Natural killer cell (primary cell): Measurements from ENCODE around the gene CACNB2. TPM values are rescaled to one million over a fixed set of nuclear protein-coding genes. Genes with fewer than 3 reads are reported as not detected.

Source experiments
- ATAC-seq, 3 donors: fragments of 150-1000 bp in 2 of 3; fragments of 200-7000 bp in 1 of 3; cut with Tn5 transposase; 1 replicate in 1 of 3; 2 replicates in 2 of 3; pipeline ENCODE4 v1.10.0; 2021; ENCODE audit warnings: mild to moderate bottlenecking in 2 of 3, moderate library complexity in 2 of 3
- DNase-seq, 2 donors: peaks; one replicate each; pipeline versions ENCODE4 v3.0.0 to v3.0.0-alpha.2; 2013 to 2021; ENCODE audit warnings: mixed read lengths in 1 of 2
- H3K27ac ChIP-seq: one replicate; pipeline ENCODE4 v1.5.1; 2013; ENCODE audit warnings: mild to moderate bottlenecking, low read length
- H3K27me3 ChIP-seq: one replicate; pipeline ENCODE4 v1.6.1; 2013; ENCODE audit warnings: low read length; ENCODE audit not compliant: control insufficient read depth, insufficient read depth
- H3K36me3 ChIP-seq: one replicate; pipeline ENCODE4 v1.6.1; 2013; ENCODE audit warnings: low read length; ENCODE audit not compliant: control insufficient read depth, insufficient read depth
- H3K4me1 ChIP-seq: one replicate; pipeline ENCODE4 v1.6.1; 2013; ENCODE audit warnings: low read length; ENCODE audit not compliant: control insufficient read depth, insufficient read depth
- H3K4me3 ChIP-seq: one replicate; pipeline ENCODE4 v1.5.1; 2013; ENCODE audit warnings: low read length
- H3K9me3 ChIP-seq: one replicate; pipeline ENCODE4 v1.6.1; 2013; ENCODE audit warnings: low read length; ENCODE audit not compliant: control insufficient read depth, insufficient read depth
- H3K27ac Mint-ChIP-seq, 2 donors: one replicate each; pipeline ENCODE4 v1.8.0; 2022; ENCODE audit warnings: mild to moderate bottlenecking in 2 of 2, mixed read lengths in 2 of 2, moderate library complexity in 1 of 2
- H3K27me3 Mint-ChIP-seq, 2 donors: one replicate each; pipeline ENCODE4 v1.8.0; 2022; ENCODE audit warnings: low read depth in 2 of 2, mixed read lengths in 2 of 2
- H3K36me3 Mint-ChIP-seq: one replicate; pipeline ENCODE4 v1.8.0; 2022; ENCODE audit warnings: mixed read lengths
- H3K4me1 Mint-ChIP-seq, 2 donors: one replicate each; pipeline ENCODE4 v1.8.0; 2022; ENCODE audit warnings: mixed read lengths in 2 of 2
- H3K4me3 Mint-ChIP-seq: one replicate; pipeline ENCODE4 v1.8.0; 2022; ENCODE audit warnings: mild to moderate bottlenecking, moderate library complexity, mixed read lengths
- H3K9me3 Mint-ChIP-seq, 2 donors: one replicate each; pipeline ENCODE4 v1.8.0; 2022; ENCODE audit warnings: mixed read lengths in 2 of 2
- WGBS: methylation state at CpG from one replicate; pipeline ENCODE4 v1.1.7; 2013; ENCODE audit warnings: missing lambda C conversion rate; ENCODE audit not compliant: insufficient coverage; 5-methylcytosine and 5-hydroxymethylcytosine counted together
- intact Hi-C: fragments of 100-400 bp; cut with micrococcal nuclease; formaldehyde crosslinking; loops from one replicate; pipeline ENCODE4 v1.14.2; 2022
- total RNA-seq, 4 donors: library from RNA; stranded (reverse); fragments of 120-200 nt in 1 of 4; gene quantifications; one replicate each; pipeline versions ENCODE4 v1.2.3 to v1.2.4, GENCODE V29; 2013 to 2022
- TF ChIP-seq, protein P1 (sequence below): fragments of 200-600 bp; IDR thresholded peaks from one replicate; pipeline ENCODE4 v1.8.0; 2022; ENCODE audit warnings: antibody characterized with exemption

The CACNB2 gene
- total RNA-seq, 3 donors from 2014 or later (not counting 1 experiment from before 2014, with no cell fraction given) = not detected

DNA sequence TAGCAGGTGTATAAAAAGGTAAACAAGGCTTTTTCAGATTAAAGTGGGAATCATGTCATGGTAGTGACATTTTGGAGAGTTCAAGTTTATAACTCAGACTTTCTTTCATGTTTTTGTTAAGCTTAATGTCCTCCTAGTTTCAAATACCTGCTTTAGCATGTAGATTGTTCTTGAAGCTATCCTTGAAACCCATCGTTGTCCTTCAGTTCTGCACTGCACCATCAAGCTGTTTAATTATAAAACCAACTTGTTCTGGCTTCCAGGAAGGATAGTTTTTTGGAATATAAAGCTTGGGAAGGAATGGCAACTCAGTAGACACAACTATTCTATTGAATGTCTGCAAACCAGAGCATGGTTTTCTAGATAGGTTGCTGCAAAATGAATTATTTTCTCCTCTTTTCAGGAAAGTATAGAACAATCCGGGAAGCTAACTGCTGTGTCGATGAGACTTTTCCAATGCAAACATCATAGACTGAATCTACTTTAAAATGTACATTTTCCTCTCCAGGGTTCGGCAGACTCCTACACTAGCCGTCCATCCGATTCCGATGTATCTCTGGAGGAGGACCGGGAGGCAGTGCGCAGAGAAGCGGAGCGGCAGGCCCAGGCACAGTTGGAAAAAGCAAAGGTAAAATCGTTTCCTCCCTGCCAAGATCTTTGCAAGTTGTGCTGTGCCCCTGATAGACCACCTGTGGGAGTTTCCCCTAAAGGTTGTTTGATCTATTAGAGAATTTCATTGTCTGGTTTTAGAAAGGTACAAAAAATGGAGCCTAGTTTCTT lies 261.4 kb downstream of the CACNB2 start:
- peaks cover 0 to 8% of the 10 kb centered on the region in 2 donors for H3K4me1 Mint-ChIP-seq
- H3K27ac ChIP-seq = no peak overlapping the region
- H3K36me3 ChIP-seq = no peaks in the 10 kb centered on the region
- H3K36me3 Mint-ChIP-seq = no peaks in the 10 kb centered on the region
- TF ChIP-seq, protein P1, sequence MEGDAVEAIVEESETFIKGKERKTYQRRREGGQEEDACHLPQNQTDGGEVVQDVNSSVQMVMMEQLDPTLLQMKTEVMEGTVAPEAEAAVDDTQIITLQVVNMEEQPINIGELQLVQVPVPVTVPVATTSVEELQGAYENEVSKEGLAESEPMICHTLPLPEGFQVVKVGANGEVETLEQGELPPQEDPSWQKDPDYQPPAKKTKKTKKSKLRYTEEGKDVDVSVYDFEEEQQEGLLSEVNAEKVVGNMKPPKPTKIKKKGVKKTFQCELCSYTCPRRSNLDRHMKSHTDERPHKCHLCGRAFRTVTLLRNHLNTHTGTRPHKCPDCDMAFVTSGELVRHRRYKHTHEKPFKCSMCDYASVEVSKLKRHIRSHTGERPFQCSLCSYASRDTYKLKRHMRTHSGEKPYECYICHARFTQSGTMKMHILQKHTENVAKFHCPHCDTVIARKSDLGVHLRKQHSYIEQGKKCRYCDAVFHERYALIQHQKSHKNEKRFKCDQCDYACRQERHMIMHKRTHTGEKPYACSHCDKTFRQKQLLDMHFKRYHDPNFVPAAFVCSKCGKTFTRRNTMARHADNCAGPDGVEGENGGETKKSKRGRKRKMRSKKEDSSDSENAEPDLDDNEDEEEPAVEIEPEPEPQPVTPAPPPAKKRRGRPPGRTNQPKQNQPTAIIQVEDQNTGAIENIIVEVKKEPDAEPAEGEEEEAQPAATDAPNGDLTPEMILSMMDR = no peak
- H3K27me3 ChIP-seq = no peaks in the 10 kb centered on the region
- H3K27me3 Mint-ChIP-seq = peaks cover 5 to 18% of the 10 kb centered on the region in 2 donors
- H3K9me3 Mint-ChIP-seq = no peaks in the 10 kb centered on the region
- no peak overlapping the region for H3K4me3 Mint-ChIP-seq
- H3K9me3 ChIP-seq = no peaks in the 10 kb centered on the region
- H3K4me1 ChIP-seq = no peaks in the 10 kb centered on the region
- intact Hi-C loops = no loop called here
- WGBS = 94% methylated on average over 12 of the region's 12 CpGs
- no peak overlapping the region for H3K27ac Mint-ChIP-seq
- ATAC-seq (no peak), DNase-seq (no peak)
- H3K4me3 ChIP-seq = no peak overlapping the region

DNA sequence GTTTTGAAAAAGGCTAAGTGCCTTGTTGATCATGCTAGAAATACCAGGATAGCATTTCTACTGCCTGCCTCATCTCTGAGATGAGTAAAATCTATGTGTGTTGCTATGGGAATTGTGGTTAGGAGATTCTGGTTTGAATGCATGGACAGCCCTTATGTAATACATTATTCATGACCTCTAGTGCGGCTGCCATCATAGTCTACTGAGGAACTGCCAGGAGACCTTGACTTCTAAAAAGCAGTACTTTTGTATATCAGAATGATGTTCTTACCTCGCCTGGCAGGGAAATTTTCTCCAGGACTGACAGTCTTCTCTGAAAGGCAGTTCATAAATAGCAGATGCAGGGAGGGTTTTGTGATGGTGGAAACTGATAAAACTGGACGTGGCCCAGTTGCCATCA lies 262.6 kb downstream of the CACNB2 start:
- H3K36me3 Mint-ChIP-seq = no peaks in the 10 kb centered on the region

DNA sequence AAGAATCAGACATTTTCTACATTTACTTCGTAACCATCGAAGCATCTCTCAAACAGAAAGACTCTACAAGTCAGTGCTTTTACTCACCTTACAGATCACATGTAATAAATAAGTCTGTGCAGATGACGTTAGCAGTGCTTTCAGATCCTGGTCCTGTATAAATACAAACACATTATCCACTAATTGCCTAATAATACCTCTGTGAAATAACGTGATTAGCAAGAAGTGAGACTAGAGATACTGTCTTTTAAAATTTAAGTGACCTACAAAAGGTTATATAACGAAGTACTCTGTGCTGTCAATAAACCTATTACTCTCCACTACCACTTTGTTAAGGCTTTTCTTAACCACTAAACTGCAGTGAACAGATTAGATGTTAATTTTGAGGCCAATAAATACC lies 264.3 kb downstream of the CACNB2 start:
- no peak overlapping the region for H3K27ac Mint-ChIP-seq
- no peak overlapping the region for H3K4me3 Mint-ChIP-seq
- no peaks in the 10 kb centered on the region for H3K36me3 Mint-ChIP-seq
- H3K4me1 ChIP-seq = no peaks in the 10 kb centered on the region
- WGBS = 89% methylated on average over 3 of the region's 5 CpGs
- H3K27me3 Mint-ChIP-seq = peaks cover 5 to 18% of the 10 kb centered on the region in 2 donors
- peaks cover 0 to 2% of the 10 kb centered on the region in 2 donors for H3K9me3 Mint-ChIP-seq
- no peaks in the 10 kb centered on the region for H3K9me3 ChIP-seq
- ATAC-seq = no peak
- DNase-seq = no peak
- peaks cover 0 to 8% of the 10 kb centered on the region in 2 donors for H3K4me1 Mint-ChIP-seq
- no peak overlapping the region for H3K4me3 ChIP-seq
- H3K27ac ChIP-seq = no peak overlapping the region
- intact Hi-C loops = no loop called here
- TF ChIP-seq, protein P1 = no peak
- no peaks in the 10 kb centered on the region for H3K27me3 ChIP-seq
- no peaks in the 10 kb centered on the region for H3K36me3 ChIP-seq

More for the DNA sequence above, 262.6 kb downstream of the CACNB2 start:
- Mint-ChIP-seq H3K4me1 (peaks cover 0 to 8% of the 10 kb centered on the region in 2 donors), H3K27me3 (peaks cover 5 to 18% of the 10 kb centered on the region in 2 donors), H3K27ac (no peak overlapping the region), H3K9me3 (peaks cover 0 to 2% of the 10 kb centered on the region in 2 donors), H3K4me3 (no peak overlapping the region)
- Histone ChIP-seq H3K9me3 (no peaks in the 10 kb centered on the region), H3K27ac (no peak overlapping the region), H3K36me3 (no peaks in the 10 kb centered on the region), H3K4me3 (no peak overlapping the region), H3K4me1 (no peaks in the 10 kb centered on the region), H3K27me3 (no peaks in the 10 kb centered on the region)
- ATAC-seq (no peak), DNase-seq (no peak)
- intact Hi-C loops = no loop called here
- TF ChIP-seq, protein P1 = no peak
- WGBS = 72% methylated on average over 3 of the region's 3 CpGs

DNA sequence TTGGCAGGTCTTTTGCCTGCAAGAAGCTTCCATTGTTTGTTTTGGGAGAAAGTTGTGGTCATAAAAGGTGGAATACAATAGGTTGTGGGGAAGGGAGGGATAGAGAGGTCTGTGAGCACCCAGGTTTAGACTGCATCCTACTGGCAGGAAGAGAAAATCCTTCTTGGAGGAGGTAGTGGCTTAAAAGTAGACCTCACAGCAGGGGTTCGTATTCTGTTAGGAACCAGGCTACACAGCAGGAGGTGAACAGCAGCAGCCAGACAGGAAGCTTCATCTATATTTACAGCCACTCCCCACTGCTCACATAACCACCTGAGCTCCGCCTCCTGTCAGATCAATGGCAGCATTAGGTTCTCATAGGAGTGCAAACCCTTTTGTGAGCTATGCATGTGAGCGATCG lies 265.9 kb downstream of the CACNB2 start:
- no peak for ATAC-seq
- H3K4me3 Mint-ChIP-seq = no peak overlapping the region
- intact Hi-C loops = no loop called here
- H3K4me1 Mint-ChIP-seq = peaks cover 0 to under 1% of the 10 kb centered on the region in 2 donors
- H3K27me3 Mint-ChIP-seq = peaks cover 0 to 4% of the 10 kb centered on the region in 2 donors
- H3K9me3 Mint-ChIP-seq = peaks cover 0 to 2% of the 10 kb centered on the region in 2 donors
- no peaks in the 10 kb centered on the region for H3K36me3 ChIP-seq
- WGBS = 92% methylated on average over 4 of the region's 4 CpGs
- H3K27me3 ChIP-seq = no peaks in the 10 kb centered on the region
- TF ChIP-seq, protein P1 = no peak
- H3K4me1 ChIP-seq = no peaks in the 10 kb centered on the region
- no peak overlapping the region for H3K27ac Mint-ChIP-seq
- no peak overlapping the region for H3K27ac ChIP-seq
- no peak for DNase-seq
- no peaks in the 10 kb centered on the region for H3K36me3 Mint-ChIP-seq
- H3K4me3 ChIP-seq = no peak overlapping the region
- no peaks in the 10 kb centered on the region for H3K9me3 ChIP-seq
